D341Med (cell line): Measurements from ENCODE around the gene SLC12A6.
"Not testable (repeated sequence)": the region's sequence is repeated elsewhere in the genome, so short reads cannot be mapped to it uniquely, and the experiment has no call there.

Experiments
- DNase-seq: peaks from one replicate; pipeline ENCODE4 v3.0.0; 2012; ENCODE audit warnings: low spot score

Gene SLC12A6

GRCh38 chr15:34193272-34193671, 144.3 kb downstream of the SLC12A6 start:
- DNase-seq, result not testable (repeated sequence)

GRCh38 chr15:34188711-34189110, 148.9 kb downstream of the SLC12A6 start:
- no peak for DNase-seq

GRCh38 chr15:34185666-34186065, 151.9 kb downstream of the SLC12A6 start:
- DNase-seq, result no peak

- no peak for DNase-seq
These were observed 154.6 kb downstream of the SLC12A6 start for GRCh38 chr15:34182942-34183341.
